Measurements from ENCODE around the gene SETD1B.
"Not testable (repeated sequence)": the region's sequence is repeated elsewhere in the genome, so short reads cannot be mapped to it uniquely, and the experiment has no call there.

SETD1B gene

GRCh38 chr12:121827351-121828099 is 23.7 kb downstream of the SETD1B start:
- DNase-seq = no peak

- no peak for DNase-seq
These were observed 24.5 kb downstream of the SETD1B start for GRCh38 chr12:121828306-121828705.

- no peak for DNase-seq
These were observed 25.0 kb downstream of the SETD1B start for GRCh38 chr12:121828826-121829225.

- DNase-seq = peak; percentile 50
These were observed 25.6 kb downstream of the SETD1B start for GRCh38 chr12:121829250-121829918.

GRCh38 chr12:121830134-121830533 is 26.3 kb downstream of the SETD1B start:
- no peak for DNase-seq

GRCh38 chr12:121830588-121831265 is 26.9 kb downstream of the SETD1B start:
- no peak for DNase-seq

GRCh38 chr12:121831571-121832245 is 27.9 kb downstream of the SETD1B start:
- no peak for DNase-seq

GRCh38 chr12:121837680-121838079 is 33.9 kb downstream of the SETD1B start:
- no peak for DNase-seq

- DNase-seq = no peak
These were observed 34.3 kb downstream of the SETD1B start for GRCh38 chr12:121838126-121838525.

GRCh38 chr12:121839106-121839992 is 35.5 kb downstream of the SETD1B start:
- no peak for DNase-seq

- DNase-seq = no peak
These were observed 36.4 kb downstream of the SETD1B start for GRCh38 chr12:121839993-121840761.

- DNase-seq = no peak
These were observed 39.6 kb downstream of the SETD1B start for GRCh38 chr12:121843236-121843982.

GRCh38 chr12:121845701-121846100 is 41.9 kb downstream of the SETD1B start:
- DNase-seq = no peak

GRCh38 chr12:121849211-121849610 is 45.4 kb downstream of the SETD1B start:
- no peak for DNase-seq

- DNase-seq = no peak
These were observed 45.9 kb downstream of the SETD1B start for GRCh38 chr12:121849665-121850064.

GRCh38 chr12:121852392-121852791 is 48.6 kb downstream of the SETD1B start:
- not testable (repeated sequence) for DNase-seq

GRCh38 chr12:121857322-121858246 is 53.8 kb downstream of the SETD1B start:
- no peak for DNase-seq

GRCh38 chr12:121858318-121858661 is 54.5 kb downstream of the SETD1B start:
- no peak for DNase-seq

All from NCI-H1105 treated with DMSO at 0.1 percent for 48 hours (cell line).